Breast epithelium (tissue), 4 donors: ENCODE data around the gene RBM43. TPM values are rescaled to one million over a fixed set of nuclear protein-coding genes. Genes with fewer than 3 reads are reported as not detected.
A peak's percentile ranks its signal among the peaks of the same experiment; 100 is the strongest.
"Not testable (repeated sequence)": the region's sequence is repeated elsewhere in the genome, so short reads cannot be mapped to it uniquely, and the experiment has no call there.

Experiments
- DNase-seq, 2 donors: peaks; one replicate each; pipeline ENCODE4 v3.0.0-alpha.2; 2019; ENCODE audit warnings: low spot score in 2 of 2
- H3K27ac ChIP-seq, 2 donors: fragments of 200-600 bp; sonication (generic) in 1 of 2; one replicate each; pipeline ENCODE4 v1.5.1; 2016 to 2019; ENCODE audit warnings: mild to moderate bottlenecking in 1 of 2
- H3K27me3 ChIP-seq, 2 donors: fragments of 200-600 bp; sonication (generic) in 1 of 2; one replicate each; pipeline versions ENCODE4 v1.5.1 to v1.6.0; 2017 to 2019; ENCODE audit warnings: control low read depth in 1 of 2, mild to moderate bottlenecking in 1 of 2
- H3K36me3 ChIP-seq: fragments of 200-600 bp; one replicate; pipeline ENCODE4 v1.5.1; 2019
- H3K4me1 ChIP-seq, 2 donors: fragments of 200-600 bp; sonication (generic); one replicate each; pipeline ENCODE4 v1.5.1; 2016 to 2019; ENCODE audit warnings: control low read depth in 1 of 2
- H3K4me3 ChIP-seq, 3 donors: fragments of 200-600 bp; sonication (generic); 1 replicate in 2 of 3; 2 replicates in 1 of 3; pipeline ENCODE4 v1.5.1; 2016 to 2019; ENCODE audit warnings: mild to moderate bottlenecking in 3 of 3, moderate library complexity in 2 of 3
- H3K9me3 ChIP-seq, 2 donors: fragments of 200-600 bp; sonication (generic) in 1 of 2; one replicate each; pipeline ENCODE4 v1.5.1; 2016 to 2019; ENCODE audit warnings: control low read depth in 1 of 2
- POLR2A ChIP-seq: fragments of 450-650 bp; IDR thresholded peaks from one replicate; pipeline ENCODE4 v1.6.1; 2016; ENCODE audit warnings: antibody characterized with exemption, mild to moderate bottlenecking, moderate library complexity
- POLR2AphosphoS5 ChIP-seq, 3 donors: sonication (generic); formaldehyde crosslinking; IDR thresholded peaks; one replicate each; pipeline ENCODE4 v1.6.1; 2017; ENCODE audit warnings: antibody characterized with exemption in 3 of 3
- intact Hi-C: fragments of 100-400 bp; cut with DNase I; formaldehyde crosslinking; loops from one replicate; pipeline ENCODE4 v1.15.1; 2023; ENCODE audit warnings: low total_unique reads
- total RNA-seq, 3 donors: library from RNA; depleted of rRNA; stranded (reverse); fragments of >200 nt; gene quantifications; one replicate each; pipeline ENCODE4 v1.1.0, GENCODE V29; 2016
- TF ChIP-seq, protein P1 (sequence below), 3 donors: fragments of 450-650 bp; IDR thresholded peaks; one replicate each; pipeline ENCODE4 v1.5.1; 2016 to 2017; ENCODE audit warnings: antibody characterized with exemption in 3 of 3, mild to moderate bottlenecking in 3 of 3, moderate library complexity in 3 of 3

Gene RBM43
- total RNA-seq, 3 donors from 2014 or later = 4.6 to 6.6 (median 5.0) TPM

DNA sequence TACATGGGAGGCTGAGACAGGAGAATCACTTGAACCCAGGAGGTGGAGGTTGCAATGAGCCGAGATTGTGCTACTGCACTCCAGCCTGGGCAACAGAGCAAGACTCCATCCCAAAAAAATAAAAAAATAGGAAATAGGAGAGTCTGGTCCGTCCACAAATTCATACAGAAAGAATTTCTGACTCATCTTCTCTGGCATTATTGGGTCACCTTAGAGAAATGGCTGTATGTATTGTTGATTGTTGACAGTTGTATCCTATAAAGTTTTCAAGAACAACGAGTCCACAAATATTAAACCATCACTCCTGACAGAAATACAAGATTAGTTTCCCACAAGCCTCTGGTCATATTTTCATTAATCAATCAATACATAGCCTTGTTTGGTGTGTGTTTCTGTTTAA lies 20.4 kb downstream of the RBM43 start:
- no peaks in the 10 kb centered on the region for H3K27me3 ChIP-seq
- H3K27ac ChIP-seq = no peak overlapping the region
- intact Hi-C loops = no loop called here

DNA sequence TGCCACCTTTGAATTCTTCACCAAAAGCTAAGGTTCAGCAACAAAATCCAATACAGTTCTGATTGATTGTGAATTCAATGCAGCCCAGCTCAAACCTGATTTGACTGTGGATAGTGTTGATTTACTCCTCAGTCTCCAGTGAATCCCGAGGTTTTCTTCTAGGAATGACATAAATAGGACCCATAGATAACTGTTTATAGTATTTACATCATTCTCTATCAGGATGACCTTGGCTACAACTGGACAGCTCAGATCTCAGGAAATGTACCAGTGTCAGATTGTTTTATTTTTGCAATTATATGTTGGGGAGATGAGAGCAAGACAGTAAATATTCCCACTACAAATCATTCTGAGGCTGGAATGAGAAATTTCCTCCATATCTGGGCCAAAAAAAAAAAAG lies 21.2 kb downstream of the RBM43 start:
- Histone ChIP-seq H3K27ac (no peak overlapping the region), H3K36me3 (no peaks in the 10 kb centered on the region), H3K4me3 (no peak overlapping the region), H3K27me3 (no peaks in the 10 kb centered on the region), H3K4me1 (no peaks in the 10 kb centered on the region), H3K9me3 (no peaks in the 10 kb centered on the region)
- intact Hi-C loops = no loop called here
- no peak for DNase-seq
- TF ChIP-seq POLR2AphosphoS5 (IDR thresholded peaks at IDR 0.05) = no peak
- no peak for TF ChIP-seq POLR2A
- TF ChIP-seq, protein P1, sequence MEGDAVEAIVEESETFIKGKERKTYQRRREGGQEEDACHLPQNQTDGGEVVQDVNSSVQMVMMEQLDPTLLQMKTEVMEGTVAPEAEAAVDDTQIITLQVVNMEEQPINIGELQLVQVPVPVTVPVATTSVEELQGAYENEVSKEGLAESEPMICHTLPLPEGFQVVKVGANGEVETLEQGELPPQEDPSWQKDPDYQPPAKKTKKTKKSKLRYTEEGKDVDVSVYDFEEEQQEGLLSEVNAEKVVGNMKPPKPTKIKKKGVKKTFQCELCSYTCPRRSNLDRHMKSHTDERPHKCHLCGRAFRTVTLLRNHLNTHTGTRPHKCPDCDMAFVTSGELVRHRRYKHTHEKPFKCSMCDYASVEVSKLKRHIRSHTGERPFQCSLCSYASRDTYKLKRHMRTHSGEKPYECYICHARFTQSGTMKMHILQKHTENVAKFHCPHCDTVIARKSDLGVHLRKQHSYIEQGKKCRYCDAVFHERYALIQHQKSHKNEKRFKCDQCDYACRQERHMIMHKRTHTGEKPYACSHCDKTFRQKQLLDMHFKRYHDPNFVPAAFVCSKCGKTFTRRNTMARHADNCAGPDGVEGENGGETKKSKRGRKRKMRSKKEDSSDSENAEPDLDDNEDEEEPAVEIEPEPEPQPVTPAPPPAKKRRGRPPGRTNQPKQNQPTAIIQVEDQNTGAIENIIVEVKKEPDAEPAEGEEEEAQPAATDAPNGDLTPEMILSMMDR (IDR thresholded peaks at IDR 0.05) = no peak

More for the DNA sequence above, 20.4 kb downstream of the RBM43 start:
- Histone ChIP-seq H3K4me3 (no peak overlapping the region), H3K36me3 (no peaks in the 10 kb centered on the region), H3K9me3 (peaks cover 0 to 7% of the 10 kb centered on the region in 2 donors), H3K4me1 (no peaks in the 10 kb centered on the region)
- TF ChIP-seq POLR2A (no peak), POLR2AphosphoS5 (IDR thresholded peaks at IDR 0.05) (no peak)
- TF ChIP-seq, protein P1 (IDR thresholded peaks at IDR 0.05) = no peak
- no peak for DNase-seq

DNA sequence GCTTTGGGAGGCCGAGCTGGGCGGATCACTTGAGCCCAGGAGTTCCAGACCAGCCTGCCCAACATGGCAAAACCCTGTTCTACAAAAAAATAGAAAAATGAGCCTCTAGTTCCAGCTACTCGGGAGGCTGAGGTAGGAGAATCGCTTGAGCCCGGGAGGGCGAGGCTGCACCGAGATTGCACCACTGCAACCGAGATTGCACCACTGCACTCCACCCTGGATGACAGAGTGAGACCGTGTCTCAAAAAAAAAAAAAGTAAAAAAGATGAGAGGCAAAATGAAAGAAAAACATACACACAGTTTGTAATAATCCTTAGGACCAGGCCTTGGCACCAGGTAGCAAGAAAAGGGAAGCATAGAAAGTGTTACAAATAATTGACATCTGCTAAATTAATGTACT lies 22.0 kb downstream of the RBM43 start:
- no peaks in the 10 kb centered on the region for H3K9me3 ChIP-seq
- H3K27ac ChIP-seq = no peak overlapping the region
- no peaks in the 10 kb centered on the region for H3K27me3 ChIP-seq
- TF ChIP-seq POLR2A (no peak), POLR2AphosphoS5 (IDR thresholded peaks at IDR 0.05) (no peak)
- TF ChIP-seq, protein P1 (IDR thresholded peaks at IDR 0.05) = no peak
- no peak for DNase-seq
- H3K36me3 ChIP-seq = no peaks in the 10 kb centered on the region
- no peak overlapping the region for H3K4me3 ChIP-seq
- intact Hi-C loops = no loop called here
- H3K4me1 ChIP-seq = no peaks in the 10 kb centered on the region

DNA sequence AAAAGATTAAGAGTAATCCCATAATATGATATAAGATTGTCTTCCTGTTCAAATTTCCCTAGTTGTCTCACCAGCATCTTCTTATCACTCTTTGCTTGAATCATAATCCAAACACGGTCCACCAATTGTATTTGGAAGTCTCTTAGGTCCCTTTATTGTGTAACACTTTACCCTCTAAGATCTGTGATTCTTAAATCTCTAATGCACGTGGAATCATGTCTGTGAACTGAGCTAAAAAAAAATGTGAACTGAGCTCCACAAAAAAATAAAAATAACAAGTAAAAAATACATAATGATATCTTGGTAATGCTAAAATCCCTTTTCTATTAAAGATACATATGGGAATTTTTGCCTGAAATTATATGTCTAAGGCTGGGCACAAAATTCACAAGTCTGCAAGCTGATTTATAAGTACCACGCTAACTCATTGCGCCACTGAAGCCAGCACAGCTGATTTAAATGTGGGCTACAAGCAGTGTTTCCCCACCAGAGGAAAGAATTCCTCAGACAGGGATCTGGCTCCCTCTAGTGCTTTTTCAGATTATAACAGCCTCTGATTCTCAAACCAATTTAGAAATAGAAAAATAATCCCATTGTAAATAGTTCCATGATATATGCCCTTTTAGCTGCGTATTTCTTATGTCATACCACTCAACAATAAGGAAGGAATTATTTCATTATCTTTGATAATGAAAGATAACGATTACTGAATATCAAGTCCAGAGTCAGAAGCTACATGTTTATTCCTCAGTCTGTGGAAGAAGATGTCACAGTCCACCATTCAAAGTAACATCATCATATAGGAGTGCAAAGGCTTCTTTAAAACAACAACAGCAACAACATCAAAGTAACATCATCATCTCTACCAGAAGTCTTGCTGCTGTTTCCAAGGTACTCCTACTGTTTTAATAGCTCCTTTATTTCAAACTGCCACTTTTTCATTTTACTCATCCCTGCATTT lies 22.9 kb downstream of the RBM43 start:
- Histone ChIP-seq H3K27me3 (no peaks in the 10 kb centered on the region), H3K9me3 (no peaks in the 10 kb centered on the region), H3K36me3 (no peaks in the 10 kb centered on the region), H3K4me3 (no peak overlapping the region), H3K27ac (no peak overlapping the region), H3K4me1 (no peaks in the 10 kb centered on the region)
- TF ChIP-seq POLR2A (no peak), POLR2AphosphoS5 (IDR thresholded peaks at IDR 0.05) (no peak)
- TF ChIP-seq, protein P1 (IDR thresholded peaks at IDR 0.05) = peak; percentile 69 to 86 (median 77)
- intact Hi-C loops = no loop called here
- DNase-seq = peak in 1 of 2 donors; percentile 53

DNA sequence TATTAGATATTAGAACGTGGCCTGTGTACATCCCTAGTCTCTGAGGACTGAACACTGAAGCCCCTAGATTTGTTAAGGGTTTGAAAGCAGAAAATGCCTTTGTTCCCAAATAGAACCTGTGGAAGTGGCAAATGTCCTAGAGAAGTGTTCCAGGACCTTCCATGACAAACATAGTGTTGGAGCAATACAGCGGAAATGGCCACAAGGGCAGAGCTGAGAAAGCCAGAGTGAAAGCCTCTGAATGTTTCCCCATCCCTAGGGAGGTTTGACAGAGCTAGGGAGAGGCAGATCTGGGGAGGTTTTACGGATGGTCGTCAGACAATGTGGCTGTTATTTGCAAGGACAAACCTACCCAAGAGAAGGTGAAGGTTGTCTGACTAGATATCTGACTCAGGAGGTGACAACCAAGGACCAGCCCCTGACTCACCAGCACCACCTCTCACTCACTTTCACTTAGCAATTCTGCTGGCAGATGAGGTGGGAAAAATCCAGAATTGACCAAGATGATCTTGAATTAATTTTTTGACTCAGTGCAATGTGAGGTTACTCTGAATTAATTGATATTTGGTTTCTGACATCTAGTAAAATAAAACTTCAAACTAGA lies 24.1 kb downstream of the RBM43 start:
- Histone ChIP-seq H3K4me1 (no peaks in the 10 kb centered on the region), H3K9me3 (no peaks in the 10 kb centered on the region), H3K27me3 (no peaks in the 10 kb centered on the region), H3K27ac (no peak overlapping the region), H3K4me3 (no peak overlapping the region), H3K36me3 (no peaks in the 10 kb centered on the region)
- no peak for DNase-seq
- intact Hi-C loops = no loop called here
- TF ChIP-seq POLR2A = no peak
- TF ChIP-seq POLR2AphosphoS5 (IDR thresholded peaks at IDR 0.05) = no peak
- TF ChIP-seq, protein P1 (IDR thresholded peaks at IDR 0.05) = no peak

DNA sequence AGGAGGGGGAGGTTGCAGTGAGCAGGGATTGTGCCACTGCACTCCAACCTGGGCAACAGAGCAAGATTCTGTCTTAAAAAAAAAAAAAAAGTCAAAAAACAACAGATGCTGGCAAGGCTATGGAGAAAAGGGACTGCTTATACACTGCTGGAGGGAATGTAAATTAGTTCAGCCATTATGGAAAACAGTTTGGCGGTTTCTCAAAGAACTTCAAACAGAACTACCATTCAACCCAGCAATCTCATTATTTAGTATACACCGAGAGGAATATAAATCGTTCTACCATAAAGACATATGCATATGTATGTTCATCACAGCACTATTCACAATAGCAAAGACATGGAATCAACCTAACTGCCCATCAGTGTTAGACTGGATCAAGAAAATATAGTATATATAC lies 27.9 kb downstream of the RBM43 start:
- DNase-seq, intact Hi-C loops, H3K4me1 ChIP-seq, H3K4me3 ChIP-seq, H3K27me3 ChIP-seq, H3K9me3 ChIP-seq, H3K36me3 ChIP-seq, H3K27ac ChIP-seq: not testable (repeated sequence)

DNA sequence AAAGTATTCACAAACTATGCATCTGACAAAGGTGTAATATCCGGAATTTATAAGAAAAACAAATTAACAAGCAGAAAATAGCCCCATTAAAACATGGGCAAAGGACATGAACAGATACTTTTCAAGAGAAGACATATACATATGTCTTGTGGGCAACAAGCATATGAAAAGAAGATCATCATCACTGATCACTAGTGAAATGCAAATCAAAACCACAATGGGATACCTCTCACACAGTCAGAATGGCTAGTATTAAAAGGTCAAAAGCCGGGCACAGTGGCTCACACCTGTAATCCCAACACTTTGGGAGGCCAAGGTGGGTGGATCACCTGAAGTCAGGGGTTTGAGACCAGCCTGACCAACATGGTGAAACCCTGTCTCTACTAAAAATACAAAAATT lies 28.4 kb downstream of the RBM43 start:
- H3K27me3 ChIP-seq, H3K27ac ChIP-seq, H3K9me3 ChIP-seq, H3K36me3 ChIP-seq, intact Hi-C loops, DNase-seq, H3K4me3 ChIP-seq, H3K4me1 ChIP-seq: not testable (repeated sequence)
